GM18499 (cell line): ENCODE results near the gene MAEL.
A peak's percentile ranks its signal among the peaks of the same experiment; 100 is the strongest.

ENCODE experiments used
- ATAC-seq: cut with Tn5 transposase; IDR thresholded peaks from one replicate; pipeline ENCODE4 v1.9.1; 2021; ENCODE audit warnings: moderate number of reproducible peaks; ENCODE audit not compliant: insufficient read depth, unreplicated experiment

MAEL gene

GRCh38 chr1:166988974-166989515, at the start of gene MAEL:
MAEL (plus strand) TSS chr1:166989280; CDS start chr1:166989353, 73 bp downstream.
- no peak for ATAC-seq

GRCh38 chr1:166939741-166940375, 49.2 kb upstream of the MAEL start:
- no peak for ATAC-seq

GRCh38 chr1:166944186-166944967, 44.7 kb upstream of the MAEL start:
- no peak for ATAC-seq

- ATAC-seq, result no peak
Observed at GRCh38 chr1:166947398-166948043, 41.6 kb upstream of the MAEL start.

GRCh38 chr1:166948856-166949350, 40.2 kb upstream of the MAEL start:
- no peak for ATAC-seq

- ATAC-seq, result no peak
Observed at GRCh38 chr1:166950156-166950555, 38.9 kb upstream of the MAEL start.

- no peak for ATAC-seq
Observed at GRCh38 chr1:166951050-166951449, 38.0 kb upstream of the MAEL start.

GRCh38 chr1:166952002-166952746, 36.9 kb upstream of the MAEL start:
- no peak for ATAC-seq

GRCh38 chr1:166953491-166953890, 35.6 kb upstream of the MAEL start:
- ATAC-seq, result no peak

GRCh38 chr1:166956057-166956850, 32.8 kb upstream of the MAEL start:
- no peak for ATAC-seq

GRCh38 chr1:166956872-166957271, 32.2 kb upstream of the MAEL start:
- ATAC-seq, result no peak

GRCh38 chr1:166960858-166961474, 28.1 kb upstream of the MAEL start:
- ATAC-seq, result no peak

GRCh38 chr1:166969074-166969677, 19.9 kb upstream of the MAEL start:
- ATAC-seq, result peak; percentile 53

- ATAC-seq, result no peak
Observed at GRCh38 chr1:166971252-166971651, 17.8 kb upstream of the MAEL start.

GRCh38 chr1:166972193-166972592, 16.9 kb upstream of the MAEL start:
- ATAC-seq, result no peak

- no peak for ATAC-seq
Observed at GRCh38 chr1:166972826-166973225, 16.3 kb upstream of the MAEL start.

GRCh38 chr1:166974647-166975345, 14.3 kb upstream of the MAEL start:
- ATAC-seq, result no peak
